Body of pancreas (tissue), 4 donors: Measurements from ENCODE around the gene GPR156. TPM values are rescaled to one million over a fixed set of nuclear protein-coding genes. Genes with fewer than 3 reads are reported as not detected.

Source experiments
- ATAC-seq: fragments of 150-250 bp; one replicate; pipeline ENCODE4 v1.9.1; 2016
- DNase-seq, 4 donors: peaks; one replicate each; pipeline ENCODE4 v3.0.0-alpha.2; 2019
- H3K27ac ChIP-seq, 4 donors: fragments of 200-600 bp; sonication (generic); 1 replicate in 3 of 4; 2 replicates in 1 of 4; pipeline versions ENCODE4 v1.5.1 to v1.6.1; 2016 to 2019; ENCODE audit warnings: mild to moderate bottlenecking in 1 of 4, mixed read lengths in 1 of 4, moderate library complexity in 1 of 4
- H3K27me3 ChIP-seq, 2 donors: fragments of 200-600 bp; sonication (generic); one replicate each; pipeline ENCODE4 v1.6.0; 2016; ENCODE audit warnings: mild to moderate bottlenecking in 1 of 2
- H3K36me3 ChIP-seq, 2 donors: fragments of 200-600 bp; sonication (generic); replicated peaks in 1 of 2; 2 replicates each; pipeline ENCODE4 v1.5.1; 2016; ENCODE audit warnings: low read depth in 2 of 2; ENCODE audit not compliant: insufficient read depth in 1 of 2
- H3K4me1 ChIP-seq: fragments of 200-600 bp; sonication (generic); one replicate; pipeline ENCODE4 v1.6.0; 2016
- H3K4me3 ChIP-seq, 2 donors: fragments of 200-600 bp; sonication (generic); 1 replicate in 1 of 2; 2 replicates in 1 of 2; pipeline ENCODE4 v1.5.1; 2016 to 2019
- H3K9me3 ChIP-seq, 3 donors: fragments of 200-600 bp; sonication (generic); 1 replicate in 2 of 3; 2 replicates in 1 of 3; pipeline ENCODE4 v1.5.1; 2016
- POLR2A ChIP-seq, 3 donors: fragments of 450-650 bp; IDR thresholded peaks; one replicate each; pipeline ENCODE4 v1.6.1; 2016; ENCODE audit warnings: antibody characterized with exemption in 3 of 3, mild to moderate bottlenecking in 2 of 3
- WGBS, 2 donors: methylation state at CpG; one replicate each; pipeline ENCODE4 v1.1.5; 2017; 5-methylcytosine and 5-hydroxymethylcytosine counted together
- intact Hi-C: fragments of 100-400 bp; cut with DNase I; formaldehyde crosslinking; loops from one replicate; pipeline ENCODE4 v1.15.1; 2023
- total RNA-seq, 2 donors: library from RNA; depleted of rRNA; stranded (reverse); fragments of >200 nt; gene quantifications; one replicate each; pipeline ENCODE4 v1.1.0, GENCODE V29; 2016
- TF ChIP-seq, protein P1 (sequence below), 7 experiments: fragments of 450-650 bp in 4 of 7; fragments of 200-600 bp in 3 of 7; sonication (generic) in 3 of 7; IDR thresholded peaks; one replicate each; pipeline ENCODE4 v1.5.1; 2016 to 2019; ENCODE audit warnings: antibody characterized with exemption in 7 of 7

The GPR156 gene
- total RNA-seq, 2 donors from 2014 or later: not detected

DNA sequence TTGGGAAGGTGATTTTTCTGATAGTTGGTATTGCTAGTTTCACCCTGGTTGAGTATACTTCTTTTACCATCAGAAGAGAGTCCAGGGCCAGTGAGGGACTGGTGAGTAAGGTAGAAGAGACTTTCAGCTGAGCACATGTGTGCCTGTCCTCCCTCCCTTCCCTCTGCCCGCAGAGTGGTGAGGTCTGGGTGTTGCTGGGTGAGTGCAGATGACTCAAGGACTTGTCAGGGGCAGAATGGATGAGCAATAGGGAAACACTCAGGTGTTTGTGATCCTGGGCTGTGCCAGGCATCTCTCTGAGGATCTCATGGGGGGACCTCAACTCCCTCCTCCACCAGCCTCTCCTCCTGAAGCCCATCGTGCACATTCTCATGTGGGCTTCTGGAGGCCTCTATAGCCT lies 114.8 kb downstream of the GPR156 start:
- Histone ChIP-seq H3K27me3 (no peaks in the 10 kb centered on the region), H3K4me1 (no peaks in the 10 kb centered on the region), H3K36me3 (no peaks in the 10 kb centered on the region), H3K27ac (no peak overlapping the region), H3K9me3 (no peaks in the 10 kb centered on the region), H3K4me3 (no peak overlapping the region)
- DNase-seq: peak in 2 of 4 donors; percentile 10 to 15
- intact Hi-C loops: no loop called here
- TF ChIP-seq, protein P1, sequence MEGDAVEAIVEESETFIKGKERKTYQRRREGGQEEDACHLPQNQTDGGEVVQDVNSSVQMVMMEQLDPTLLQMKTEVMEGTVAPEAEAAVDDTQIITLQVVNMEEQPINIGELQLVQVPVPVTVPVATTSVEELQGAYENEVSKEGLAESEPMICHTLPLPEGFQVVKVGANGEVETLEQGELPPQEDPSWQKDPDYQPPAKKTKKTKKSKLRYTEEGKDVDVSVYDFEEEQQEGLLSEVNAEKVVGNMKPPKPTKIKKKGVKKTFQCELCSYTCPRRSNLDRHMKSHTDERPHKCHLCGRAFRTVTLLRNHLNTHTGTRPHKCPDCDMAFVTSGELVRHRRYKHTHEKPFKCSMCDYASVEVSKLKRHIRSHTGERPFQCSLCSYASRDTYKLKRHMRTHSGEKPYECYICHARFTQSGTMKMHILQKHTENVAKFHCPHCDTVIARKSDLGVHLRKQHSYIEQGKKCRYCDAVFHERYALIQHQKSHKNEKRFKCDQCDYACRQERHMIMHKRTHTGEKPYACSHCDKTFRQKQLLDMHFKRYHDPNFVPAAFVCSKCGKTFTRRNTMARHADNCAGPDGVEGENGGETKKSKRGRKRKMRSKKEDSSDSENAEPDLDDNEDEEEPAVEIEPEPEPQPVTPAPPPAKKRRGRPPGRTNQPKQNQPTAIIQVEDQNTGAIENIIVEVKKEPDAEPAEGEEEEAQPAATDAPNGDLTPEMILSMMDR (IDR thresholded peaks at IDR 0.05): no peak
- no peak for TF ChIP-seq POLR2A (IDR thresholded peaks at IDR 0.05)
- WGBS, 2 donors: 61 to 65% methylated on average over 2 of the region's 2 CpGs
- ATAC-seq: peak; percentile 9

- no peaks in the 10 kb centered on the region for H3K4me1 ChIP-seq
- H3K27me3 ChIP-seq: no peaks in the 10 kb centered on the region
- no peaks in the 10 kb centered on the region for H3K36me3 ChIP-seq
- ATAC-seq (no peak), DNase-seq (no peak)
- H3K4me3 ChIP-seq: no peak overlapping the region
- no peak for TF ChIP-seq POLR2A (IDR thresholded peaks at IDR 0.05)
- TF ChIP-seq, protein P1 (IDR thresholded peaks at IDR 0.05): no peak
- no peaks in the 10 kb centered on the region for H3K9me3 ChIP-seq
- H3K27ac ChIP-seq: no peak overlapping the region
- intact Hi-C loops: no loop called here
- WGBS, 2 donors: 81% methylated on average over 5 of the region's 5 CpGs
Measured at GRCh38 chr3:120169407-120169806, 115.6 kb downstream of the GPR156 start.

- Histone ChIP-seq H3K36me3 (no peaks in the 10 kb centered on the region), H3K9me3 (no peaks in the 10 kb centered on the region), H3K27me3 (no peaks in the 10 kb centered on the region), H3K4me3 (no peak overlapping the region), H3K4me1 (no peaks in the 10 kb centered on the region), H3K27ac (no peak overlapping the region)
- WGBS, 2 donors: 88 to 91% methylated on average over 3 of the region's 3 CpGs
- DNase-seq (no peak), ATAC-seq (no peak)
- intact Hi-C loops: no loop called here
- TF ChIP-seq, protein P1 (IDR thresholded peaks at IDR 0.05): no peak
- TF ChIP-seq POLR2A (IDR thresholded peaks at IDR 0.05): no peak
Measured at GRCh38 chr3:120168611-120169010, 116.4 kb downstream of the GPR156 start.

DNA sequence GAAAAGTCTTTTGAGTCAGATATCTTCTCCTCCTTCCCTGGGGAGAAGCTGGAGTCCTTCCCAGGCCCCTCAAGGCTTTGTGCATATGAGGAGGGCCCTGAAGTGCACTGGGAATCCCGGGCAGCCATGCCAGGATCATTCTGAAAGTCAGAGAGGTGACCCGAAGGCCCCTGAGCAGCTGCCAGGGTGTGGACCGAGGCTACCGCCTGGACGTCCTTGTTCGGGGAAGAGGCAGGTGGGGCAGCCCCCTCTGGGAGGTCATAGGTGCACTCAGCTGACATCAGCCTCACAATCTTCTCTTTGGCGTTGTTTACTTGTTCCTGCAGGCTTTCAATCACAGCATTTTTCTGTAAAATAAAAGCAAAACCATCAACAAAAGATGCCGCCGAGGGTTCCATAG lies 117.0 kb downstream of the GPR156 start:
- intact Hi-C loops: no loop called here
- no peaks in the 10 kb centered on the region for H3K36me3 ChIP-seq
- no peaks in the 10 kb centered on the region for H3K9me3 ChIP-seq
- H3K4me1 ChIP-seq: no peaks in the 10 kb centered on the region
- no peak overlapping the region for H3K4me3 ChIP-seq
- 76 to 81% methylated on average over 3 to 9 of the region's 9 CpGs for WGBS, 2 donors
- ATAC-seq (no peak), DNase-seq (no peak)
- H3K27me3 ChIP-seq: no peaks in the 10 kb centered on the region
- TF ChIP-seq POLR2A (IDR thresholded peaks at IDR 0.05): no peak
- TF ChIP-seq, protein P1 (IDR thresholded peaks at IDR 0.05): no peak
- no peak overlapping the region for H3K27ac ChIP-seq

- intact Hi-C loops: no loop called here
- no peak for DNase-seq
- no peaks in the 10 kb centered on the region for H3K27me3 ChIP-seq
- no peaks in the 10 kb centered on the region for H3K4me1 ChIP-seq
- WGBS, 2 donors: 78 to 89% methylated on average over 8 to 10 of the region's 10 CpGs
- H3K4me3 ChIP-seq: no peak overlapping the region
- no peak overlapping the region for H3K27ac ChIP-seq
- no peaks in the 10 kb centered on the region for H3K36me3 ChIP-seq
- H3K9me3 ChIP-seq: no peaks in the 10 kb centered on the region
- ATAC-seq: no peak
- TF ChIP-seq POLR2A (IDR thresholded peaks at IDR 0.05): no peak
- TF ChIP-seq, protein P1 (IDR thresholded peaks at IDR 0.05): no peak
Measured at GRCh38 chr3:120167488-120167887, 117.5 kb downstream of the GPR156 start.
